ENCODE data around the gene DOCK11. TPM values are rescaled to one million over a fixed set of nuclear protein-coding genes. Genes with fewer than 3 reads are reported as not detected.
"Not testable (repeated sequence)": the region's sequence is repeated elsewhere in the genome, so short reads cannot be mapped to it uniquely, and the experiment has no call there.

DOCK11 gene
- total RNA-seq, 2 experiments from 2014 or later, result 47.5 to 50.4 TPM

DNA sequence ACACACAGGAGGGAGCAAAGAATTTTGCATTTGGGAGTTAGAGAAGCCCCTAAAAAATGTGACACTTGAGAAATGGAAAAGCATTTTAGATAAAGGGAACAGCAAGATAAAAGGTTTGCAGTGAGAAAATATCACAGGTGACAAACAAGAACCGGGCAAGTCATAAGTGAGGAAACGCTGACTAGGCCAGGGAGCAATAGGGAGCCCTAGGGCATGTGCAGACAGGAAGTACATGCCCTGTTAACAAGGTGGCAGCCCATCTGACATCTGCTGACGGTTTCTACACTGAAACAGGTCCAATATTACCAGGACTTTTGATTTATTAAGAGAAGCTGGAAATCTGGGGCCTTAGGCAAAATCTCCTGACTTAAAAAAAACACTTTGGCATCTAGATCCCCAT, 227.8 kb downstream of the DOCK11 start:
- Mint-ChIP-seq H3K27ac (no peak overlapping the region), H3K4me3 (no peak overlapping the region), H3K4me1 (ENCODE audit: low read depth) (peaks cover 4% of the 10 kb centered on the region), H3K36me3 (no peaks in the 10 kb centered on the region), H3K9me3 (no peaks in the 10 kb centered on the region), H3K27me3 (peaks cover 7% of the 10 kb centered on the region)
- ChIA-PET POLR2A (no interaction called here), CTCF (no interaction called here)
- no peak for DNase-seq
- intact Hi-C loops (cut with micrococcal nuclease), result no loop called here

DNA sequence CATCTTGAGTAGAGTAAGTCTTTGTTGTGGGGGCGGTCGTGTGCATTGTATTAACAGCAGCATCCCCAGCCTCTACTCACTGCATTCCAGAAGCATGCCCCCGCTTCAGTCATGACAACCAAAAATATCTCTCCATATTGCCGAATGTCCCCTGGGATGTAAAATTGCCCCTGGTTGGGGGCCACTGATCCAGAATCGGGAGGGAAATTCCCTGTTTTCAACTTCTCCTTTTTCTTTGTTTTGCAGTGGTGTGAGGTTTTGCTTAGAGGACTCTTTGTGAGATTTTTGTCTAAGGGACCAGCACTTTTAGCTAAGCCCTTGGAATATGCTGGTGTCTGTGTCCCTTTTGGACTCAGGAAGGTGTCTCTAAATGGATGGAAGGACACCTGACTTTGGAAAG, 228.8 kb downstream of the DOCK11 start:
- no peaks in the 10 kb centered on the region for H3K36me3 Mint-ChIP-seq
- no peak for DNase-seq
- intact Hi-C loops (cut with micrococcal nuclease), result no loop called here
- CTCF ChIA-PET, result no interaction called here
- peaks cover 6% of the 10 kb centered on the region for H3K27me3 Mint-ChIP-seq
- peaks cover 4% of the 10 kb centered on the region for H3K4me1 Mint-ChIP-seq (ENCODE audit: low read depth)
- H3K9me3 Mint-ChIP-seq, result no peaks in the 10 kb centered on the region
- no peak overlapping the region for H3K27ac Mint-ChIP-seq
- POLR2A ChIA-PET, result no interaction called here
- no peak overlapping the region for H3K4me3 Mint-ChIP-seq

DNA sequence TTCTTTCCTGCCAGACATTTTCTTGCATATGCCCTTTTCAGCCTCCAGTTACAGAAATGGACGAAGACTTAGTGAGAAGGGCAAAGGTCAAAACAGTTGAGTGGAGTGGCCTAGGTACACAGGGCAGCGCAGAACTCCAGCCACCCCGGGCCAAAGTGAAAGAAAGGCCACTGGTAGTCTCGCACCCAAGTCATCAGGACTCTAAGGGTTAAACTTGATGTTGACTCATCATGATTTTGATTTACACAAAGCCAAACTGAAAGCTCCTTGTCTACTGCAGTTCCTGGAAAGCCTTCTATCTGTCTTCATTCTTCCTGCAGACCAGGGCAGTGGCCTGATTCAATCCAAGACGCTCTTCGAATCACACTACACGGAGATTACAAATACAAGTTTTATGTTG, 229.2 kb downstream of the DOCK11 start:
- no peak for DNase-seq
- no peak overlapping the region for H3K4me3 Mint-ChIP-seq
- H3K9me3 Mint-ChIP-seq, result no peaks in the 10 kb centered on the region
- ChIA-PET POLR2A (no interaction called here), CTCF (no interaction called here)
- intact Hi-C loops (cut with micrococcal nuclease), result no loop called here
- no peak overlapping the region for H3K27ac Mint-ChIP-seq
- peaks cover 4% of the 10 kb centered on the region for H3K4me1 Mint-ChIP-seq (ENCODE audit: low read depth)
- no peaks in the 10 kb centered on the region for H3K36me3 Mint-ChIP-seq
- peaks cover 6% of the 10 kb centered on the region for H3K27me3 Mint-ChIP-seq

DNA sequence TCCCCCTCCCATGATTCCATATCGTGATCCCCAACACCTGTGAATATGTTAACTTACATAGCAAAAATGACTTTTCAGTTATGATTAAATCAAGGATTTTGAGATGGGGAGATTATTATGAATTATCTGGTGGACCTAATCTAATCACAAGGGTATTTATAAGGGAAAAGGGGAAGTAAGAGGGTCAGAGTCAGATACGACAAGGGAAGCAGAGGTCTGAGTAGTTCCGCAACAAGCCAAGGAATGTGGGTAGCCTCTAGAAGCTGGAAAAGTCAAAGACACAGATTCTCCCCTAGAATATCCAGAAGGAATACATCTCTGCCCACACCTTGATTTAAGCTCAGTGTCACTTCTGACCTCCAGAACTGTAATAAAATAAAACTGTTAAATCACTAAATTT, 230.8 kb downstream of the DOCK11 start:
- Mint-ChIP-seq H3K27me3 (peaks cover 10% of the 10 kb centered on the region), H3K4me1 (ENCODE audit: low read depth) (peaks cover 4% of the 10 kb centered on the region), H3K27ac (no peak overlapping the region), H3K9me3 (no peaks in the 10 kb centered on the region), H3K36me3 (no peaks in the 10 kb centered on the region), H3K4me3 (peak overlapping the region; percentile 37)
- ChIA-PET CTCF (no interaction called here), POLR2A (no interaction called here)
- intact Hi-C loops (cut with micrococcal nuclease), result no loop called here
- DNase-seq, result no peak

DNA sequence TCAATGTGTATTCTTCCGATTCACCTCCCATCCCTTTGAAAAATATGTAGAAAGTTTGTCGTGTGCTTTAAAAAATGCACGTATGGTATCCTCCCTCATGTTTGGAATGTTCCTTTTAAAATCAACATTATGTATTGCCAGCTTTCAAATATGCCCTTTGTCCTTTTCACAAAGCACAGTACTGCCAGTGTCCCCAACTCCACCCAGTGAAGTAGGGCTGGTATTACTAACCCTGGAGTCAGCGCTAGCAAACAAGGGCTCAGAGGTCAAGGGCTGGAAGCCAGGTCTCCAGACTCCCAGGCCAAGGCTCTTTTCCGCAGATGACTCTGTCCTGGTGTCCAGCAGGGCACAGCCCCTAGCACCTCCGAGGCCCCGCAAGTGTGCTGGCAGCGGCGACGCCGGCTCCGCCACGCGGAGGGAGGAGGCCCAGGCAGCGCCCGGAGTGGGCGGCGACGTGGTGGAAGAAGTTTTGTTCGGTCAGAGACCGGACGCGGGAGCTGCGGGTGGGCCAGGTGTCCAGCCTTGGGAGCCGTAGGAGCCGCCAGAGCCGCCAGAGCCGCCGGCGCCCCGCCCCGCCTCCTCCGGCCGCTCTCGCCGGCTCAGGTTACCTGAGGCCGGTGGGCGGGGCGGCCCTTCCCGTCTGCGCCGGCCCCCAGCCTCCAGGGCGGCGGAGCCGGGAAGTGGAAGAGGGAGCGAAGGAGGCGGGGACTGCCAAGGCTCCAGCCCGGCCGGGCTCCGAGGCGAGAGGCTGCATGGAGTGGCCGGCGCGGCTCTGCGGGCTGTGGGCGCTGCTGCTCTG, 231.5 kb downstream of the DOCK11 start, which contains the start of gene IL13RA1:
Gene IL13RA1, plus strand, starts transcription at position 720 of the 799 bp plus-strand sequence. Its CDS starts 33 bp downstream, at position 753.
- Mint-ChIP-seq H3K4me1 (ENCODE audit: low read depth) (peaks cover 4% of the 10 kb centered on the region), H3K36me3 (no peaks in the 10 kb centered on the region), H3K4me3 (peak within 1 kb of the TSS; percentile 57), H3K27me3 (peaks cover 12% of the 10 kb centered on the region), H3K9me3 (no peaks in the 10 kb centered on the region), H3K27ac (no peak within 1 kb of the TSS)
- DNase-seq, result peak; percentile 48
- intact Hi-C loops (cut with micrococcal nuclease), result no loop called here
- POLR2A ChIA-PET, result no interaction called here
- CTCF ChIA-PET, result no interaction called here

DNA sequence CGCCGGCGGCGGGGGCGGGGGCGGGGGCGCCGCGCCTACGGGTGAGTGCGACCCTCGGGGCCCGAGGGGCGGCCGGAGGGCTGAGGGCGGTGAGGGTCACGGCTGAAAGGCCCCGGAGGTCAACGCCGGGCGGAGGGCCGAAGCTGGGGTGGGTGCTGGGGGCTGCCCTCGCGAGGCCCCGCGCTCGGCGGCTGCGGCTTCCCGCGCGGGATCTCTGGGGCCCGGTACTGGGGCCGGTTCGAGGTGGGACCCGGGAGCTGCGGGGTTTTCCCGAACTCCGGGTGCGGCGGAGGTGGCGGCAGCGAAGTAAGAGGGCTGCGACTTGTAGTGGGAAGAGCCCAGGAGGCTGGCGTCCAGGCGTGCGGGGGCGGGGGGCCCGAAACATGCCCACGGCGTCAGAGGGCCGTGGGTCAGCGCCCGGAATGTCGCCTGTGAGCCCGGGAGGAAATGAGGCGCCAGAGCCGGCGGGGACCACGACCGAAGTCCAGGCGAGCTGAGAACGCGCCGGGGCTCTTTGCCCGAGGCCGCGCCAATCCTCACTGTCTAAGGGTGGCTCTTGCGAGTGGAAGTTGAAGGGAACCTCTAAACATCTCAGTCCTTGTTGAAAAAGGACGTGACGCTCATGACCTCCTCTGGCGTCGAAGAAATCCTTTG, 232.2 kb downstream of the DOCK11 start:
- DNase-seq, result no peak
- CTCF ChIA-PET, result no interaction called here
- POLR2A ChIA-PET, result no interaction called here

DNA sequence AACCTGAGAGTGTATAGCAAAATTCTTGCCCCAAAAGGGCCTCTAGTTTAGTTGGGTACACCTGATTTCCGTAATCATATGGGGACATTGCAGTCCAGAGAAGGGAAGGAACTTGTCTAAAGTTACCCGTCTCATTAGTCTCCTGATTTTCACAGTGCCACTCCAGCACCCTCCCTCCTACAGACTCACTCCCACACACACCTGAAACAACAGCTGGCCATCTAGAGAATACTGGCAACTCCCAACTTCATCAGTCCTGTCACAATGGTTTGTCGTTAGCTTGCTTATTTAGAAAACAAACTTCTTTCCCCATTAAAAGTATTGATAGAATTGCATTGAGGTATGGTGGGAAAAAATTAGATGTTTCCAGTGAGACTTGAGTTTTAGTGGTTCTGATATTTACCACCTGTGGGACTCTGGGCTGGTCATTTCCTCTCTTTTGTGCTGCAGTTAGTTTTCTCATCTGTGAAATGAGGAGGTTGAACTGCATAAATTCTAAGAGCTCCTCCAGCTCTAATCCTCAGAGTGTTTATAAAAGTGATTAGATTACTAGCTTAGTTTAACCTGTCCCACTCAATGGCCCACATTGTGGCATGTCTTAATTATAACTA, 233.5 kb downstream of the DOCK11 start:
- POLR2A ChIA-PET, result no interaction called here
- peaks cover 14% of the 10 kb centered on the region for H3K27me3 Mint-ChIP-seq
- H3K4me1 Mint-ChIP-seq (ENCODE audit: low read depth), result peaks cover 4% of the 10 kb centered on the region
- no peak overlapping the region for H3K27ac Mint-ChIP-seq
- intact Hi-C loops (cut with micrococcal nuclease), result no loop called here
- DNase-seq, result no peak
- CTCF ChIA-PET, result interaction anchor here (1.2 kb wide), 1 partner anchor 82 kb away, joined by 3 read pairs; no protein-coding TSS in a partner anchor
- H3K9me3 Mint-ChIP-seq, result no peaks in the 10 kb centered on the region
- no peak overlapping the region for H3K4me3 Mint-ChIP-seq
- H3K36me3 Mint-ChIP-seq, result no peaks in the 10 kb centered on the region

More for the DNA sequence above, 232.2 kb downstream of the DOCK11 start:
- peak overlapping the region; percentile 57 for H3K4me3 Mint-ChIP-seq
- intact Hi-C loops (cut with micrococcal nuclease), result no loop called here
- peaks cover 4% of the 10 kb centered on the region for H3K4me1 Mint-ChIP-seq (ENCODE audit: low read depth)
- no peaks in the 10 kb centered on the region for H3K36me3 Mint-ChIP-seq
- H3K9me3 Mint-ChIP-seq, result no peaks in the 10 kb centered on the region
- no peak overlapping the region for H3K27ac Mint-ChIP-seq
- H3K27me3 Mint-ChIP-seq, result peaks cover 12% of the 10 kb centered on the region

DNA sequence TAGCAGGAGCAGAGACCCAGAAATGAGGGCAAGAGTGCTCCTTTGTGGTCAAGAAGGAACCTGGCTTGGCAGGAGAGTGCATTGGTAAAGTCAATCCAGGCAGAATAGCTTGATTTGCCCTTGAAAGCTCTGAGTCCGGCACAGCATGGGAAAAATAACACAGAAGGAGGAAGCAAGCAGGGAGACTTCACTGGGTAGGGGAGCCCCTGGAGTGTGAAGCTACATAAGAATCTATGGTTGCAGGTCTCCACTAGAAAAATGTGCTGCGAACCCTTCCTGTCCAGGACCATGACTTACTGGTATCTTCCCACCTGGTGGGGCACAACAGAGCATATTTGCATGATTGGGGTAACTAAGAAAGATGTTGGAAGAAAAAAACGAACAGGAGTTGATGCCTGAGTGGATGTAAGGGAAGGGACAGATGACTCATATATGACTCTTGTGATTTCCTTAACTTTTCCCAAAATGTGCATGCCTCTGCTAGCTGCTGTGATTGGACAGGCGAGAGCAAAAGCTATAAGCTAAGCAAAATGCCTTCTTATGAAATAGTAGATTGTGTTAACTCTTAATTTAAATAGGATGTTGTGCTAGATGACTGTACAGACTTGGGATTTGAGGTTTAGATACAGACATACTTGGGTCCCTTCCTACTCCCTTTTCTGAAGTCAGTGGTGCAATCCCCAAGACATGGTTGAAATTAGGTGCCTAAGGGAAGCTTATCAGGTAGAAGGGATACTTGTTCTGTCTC, 235.1 kb downstream of the DOCK11 start:
- Mint-ChIP-seq H3K4me3 (no peak overlapping the region), H3K27ac (no peak overlapping the region), H3K27me3 (peaks cover 18% of the 10 kb centered on the region), H3K36me3 (no peaks in the 10 kb centered on the region), H3K4me1 (ENCODE audit: low read depth) (peaks cover 9% of the 10 kb centered on the region), H3K9me3 (no peaks in the 10 kb centered on the region)
- ChIA-PET POLR2A (no interaction called here), CTCF (interaction anchor here (1.2 to 1.4 kb wide), 2 partner anchors 81 to 108 kb away, joined by 3 read pairs; no protein-coding TSS in a partner anchor)
- intact Hi-C loops (cut with micrococcal nuclease), result no loop called here
- DNase-seq, result no peak

DNA sequence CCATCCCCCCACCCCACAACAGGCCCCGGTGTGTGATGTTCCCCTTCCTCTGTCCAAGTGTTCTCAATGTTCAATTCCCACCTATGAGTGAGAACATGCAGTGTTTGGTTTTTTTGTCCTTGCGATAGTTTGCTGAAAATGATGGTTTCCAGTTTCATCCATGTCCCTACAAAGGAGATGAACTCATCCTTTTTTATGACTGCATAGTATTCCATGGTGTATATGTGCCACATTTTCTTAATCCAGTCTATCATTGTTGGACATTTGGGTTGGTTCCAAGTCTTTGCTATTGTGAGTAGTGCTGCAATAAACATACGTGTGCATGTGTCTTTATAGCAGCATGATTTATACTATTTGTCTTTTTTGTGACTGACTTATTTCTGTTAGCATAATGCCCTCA, 236.9 kb downstream of the DOCK11 start:
- H3K4me1 Mint-ChIP-seq (ENCODE audit: low read depth); H3K27ac Mint-ChIP-seq; H3K36me3 Mint-ChIP-seq; DNase-seq; H3K4me3 Mint-ChIP-seq; intact Hi-C loops (cut with micrococcal nuclease); CTCF ChIA-PET; POLR2A ChIA-PET; H3K9me3 Mint-ChIP-seq: not testable (repeated sequence)
- peaks cover 14% of the 10 kb centered on the region for H3K27me3 Mint-ChIP-seq

DNA sequence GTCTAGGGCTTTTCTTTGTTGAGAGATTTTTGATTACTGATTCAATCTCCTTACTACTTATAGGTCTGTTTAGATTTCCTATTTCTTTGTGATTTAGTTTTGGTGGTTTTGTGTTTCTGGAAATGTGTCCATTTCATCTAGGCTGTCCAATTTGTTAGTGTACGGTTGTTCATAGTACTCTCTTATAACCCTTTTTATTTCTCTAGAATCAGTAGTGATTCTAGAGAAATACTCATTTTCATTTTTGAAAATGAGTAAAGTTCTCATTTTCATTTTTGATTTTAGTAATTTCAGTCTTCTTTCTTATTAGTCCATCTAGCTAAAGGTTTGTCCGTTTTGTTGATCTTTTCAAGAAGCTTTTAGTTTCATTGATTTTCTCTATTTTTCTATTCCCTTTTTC, 239.3 kb downstream of the DOCK11 start:
- DNase-seq, result no peak
- H3K9me3 Mint-ChIP-seq, result no peaks in the 10 kb centered on the region
- no peak overlapping the region for H3K4me3 Mint-ChIP-seq
- no peaks in the 10 kb centered on the region for H3K36me3 Mint-ChIP-seq
- ChIA-PET CTCF (interaction anchor here (0.6 kb wide), 1 partner anchor 30 kb away, joined by 3 read pairs; no protein-coding TSS in a partner anchor), POLR2A (no interaction called here)
- H3K4me1 Mint-ChIP-seq (ENCODE audit: low read depth), result peaks cover 7% of the 10 kb centered on the region
- H3K27me3 Mint-ChIP-seq, result peaks cover 14% of the 10 kb centered on the region
- intact Hi-C loops (cut with micrococcal nuclease), result no loop called here
- H3K27ac Mint-ChIP-seq, result no peak overlapping the region

Measured in activated CD4-positive, alpha-beta memory T cell treated with anti-CD3 and anti-CD28 coated beads for 36 hours (primary cell).